ENCODE results near the gene ARPC2.

DNA sequence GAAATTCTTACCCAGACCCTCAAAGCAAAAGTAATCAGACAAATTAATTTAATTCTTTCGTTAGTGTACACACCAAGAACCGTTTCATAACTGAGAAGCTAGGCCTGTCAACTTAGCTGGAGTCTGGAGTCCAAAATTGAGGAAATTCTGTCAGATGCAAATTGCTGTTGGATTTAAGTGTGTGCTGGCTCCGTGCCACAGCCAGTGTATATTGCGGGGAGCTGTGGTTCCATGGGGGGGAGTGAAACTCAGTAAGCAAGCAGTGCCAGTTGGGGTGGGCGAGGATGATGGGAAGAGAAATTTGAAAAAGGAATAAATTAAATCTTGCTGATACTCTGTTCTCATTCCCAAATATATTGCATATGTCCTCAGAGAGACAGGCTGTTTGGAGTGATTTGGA lies 4.0 kb downstream of the ARPC2 start:
- TF ChIP-seq PKNOX1 (IDR thresholded peaks at IDR 0.05), result no peak
- TF ChIP-seq TARDBP (IDR thresholded peaks at IDR 0.05), result no peak
- no peak for TF ChIP-seq SP1 (IDR thresholded peaks at IDR 0.05)
- TF ChIP-seq FOXK2 (IDR thresholded peaks at IDR 0.05), result no peak
- no peak for TF ChIP-seq HDGF (IDR thresholded peaks at IDR 0.05; ENCODE audit: borderline replicate concordance)
- no peak for TF ChIP-seq ARNT (IDR thresholded peaks at IDR 0.05)
- no peak for TF ChIP-seq BHLHE40 (IDR thresholded peaks at IDR 0.05; ENCODE audit: borderline replicate concordance)

Data from HEK293T (cell line).